Measurements from ENCODE around the gene SHH. TPM values are rescaled to one million over a fixed set of nuclear protein-coding genes. Genes with fewer than 3 reads are reported as not detected.

The SHH gene
- total and polyA plus RNA-seq, 2 donors (not counting 3 experiments of a cell fraction or from before 2014, with no cell fraction given): not detected

- H3K27me3 ChIP-seq (ENCODE audit: control insufficient read depth in 2 of 2, insufficient read depth in 2 of 2, low read length in 2 of 2): peaks cover 0 to 2% of the 10 kb centered on the region in 2 experiments
- no peaks in the 10 kb centered on the region for H3K36me3 ChIP-seq (ENCODE audit: control insufficient read depth in 2 of 2, extremely low read depth in 1 of 2, insufficient read depth in 2 of 2, low read length in 2 of 2)
- no peaks in the 10 kb centered on the region for H3K4me1 ChIP-seq (ENCODE audit: control insufficient read depth, extremely low read depth, insufficient read depth, low read length)
- ChIA-PET CTCF (interaction anchor here (1.9 kb wide), 1 partner anchor 190 kb away, joined by 9 read pairs; no protein-coding TSS in a partner anchor), POLR2A (no interaction called here)
- H3K9ac ChIP-seq (replicated peaks; ENCODE audit: extremely low read depth, insufficient read depth, low read length): no peak overlapping the region
- H3K9me3 ChIP-seq (replicated peaks; ENCODE audit: control insufficient read depth, insufficient read depth, low read length): no peaks in the 10 kb centered on the region
- no peaks in the 10 kb centered on the region for H3K79me2 ChIP-seq (ENCODE audit: control insufficient read depth, insufficient read depth, low read length)
- TF ChIP-seq GATA2 (IDR thresholded peaks at IDR 0.05; ENCODE audit: insufficient read depth, insufficient read length, low read depth, low read length) (no peak), JUN (IDR thresholded peaks at IDR 0.05; ENCODE audit: borderline replicate concordance, insufficient read depth, insufficient read length, low read depth) (no peak), POLR2A (IDR thresholded peaks at IDR 0.05; ENCODE audit: low read depth, low read length) (no peak), MYC (IDR thresholded peaks at IDR 0.05; ENCODE audit: low read depth, low read length) (no peak), MAX (IDR thresholded peaks at IDR 0.05; ENCODE audit: insufficient read depth, insufficient read length) (no peak), EZH2 (IDR thresholded peaks at IDR 0.05; ENCODE audit: borderline replicate concordance, low read depth, low read length, severe bottlenecking) (no peak), POLR2AphosphoS5 (IDR thresholded peaks at IDR 0.05; ENCODE audit: insufficient read depth, low read depth, low read length) (no peak), CTCF (IDR thresholded peaks at IDR 0.05; ENCODE audit: extremely low read depth in 1 of 2, insufficient read depth in 1 of 2, low read depth in 1 of 2, low read length in 2 of 2) (no peak), FOS (IDR thresholded peaks at IDR 0.05; ENCODE audit: borderline replicate concordance, insufficient read depth, low read length) (no peak)
- DNase-seq (ENCODE audit: low read depth, low spot score): no peak
- dilution Hi-C loops (cut with MboI; ENCODE audit: extremely low pct_ligation_motif_present, low sequenced_read_pairs): no loop called here
- no peak overlapping the region for H3K4me3 ChIP-seq (replicated peaks in 1 of 3; ENCODE audit: insufficient read depth in 1 of 3, low read depth in 1 of 3, low read length in 3 of 3)
- intact Hi-C loops (cut with micrococcal nuclease): no loop called here
- no peaks in the 10 kb centered on the region for H3K9me1 ChIP-seq (replicated peaks; ENCODE audit: control insufficient read depth, extremely low read depth, insufficient read depth, low read length)
- H2AFZ ChIP-seq (ENCODE audit: low read depth, low read length): no peak overlapping the region
- H3K4me2 ChIP-seq (ENCODE audit: insufficient read depth, low read length): no peak overlapping the region
- no TSS peak for BruUV-seq (replicated peaks)
- no peak overlapping the region for H3K27ac ChIP-seq (ENCODE audit: insufficient read depth, low read depth, low read length)
- no peak for FAIRE-seq
- H4K20me1 ChIP-seq (replicated peaks; ENCODE audit: control insufficient read depth, extremely low read depth, insufficient read depth, low read length): no peaks in the 10 kb centered on the region
These were observed 23.1 kb downstream of the SHH start for GRCh38 chr7:155789001-155789725.
